Midbrain (tissue), 1 donor: Measurements from ENCODE around the gene ITGA2.
"Not testable (repeated sequence)": the region's sequence is repeated elsewhere in the genome, so short reads cannot be mapped to it uniquely, and the experiment has no call there.

Experiments used
- DNase-seq: peaks from one replicate; lab custom pipeline; 2025; lab: John Stamatoyannopoulos, UW

Gene ITGA2

DNA sequence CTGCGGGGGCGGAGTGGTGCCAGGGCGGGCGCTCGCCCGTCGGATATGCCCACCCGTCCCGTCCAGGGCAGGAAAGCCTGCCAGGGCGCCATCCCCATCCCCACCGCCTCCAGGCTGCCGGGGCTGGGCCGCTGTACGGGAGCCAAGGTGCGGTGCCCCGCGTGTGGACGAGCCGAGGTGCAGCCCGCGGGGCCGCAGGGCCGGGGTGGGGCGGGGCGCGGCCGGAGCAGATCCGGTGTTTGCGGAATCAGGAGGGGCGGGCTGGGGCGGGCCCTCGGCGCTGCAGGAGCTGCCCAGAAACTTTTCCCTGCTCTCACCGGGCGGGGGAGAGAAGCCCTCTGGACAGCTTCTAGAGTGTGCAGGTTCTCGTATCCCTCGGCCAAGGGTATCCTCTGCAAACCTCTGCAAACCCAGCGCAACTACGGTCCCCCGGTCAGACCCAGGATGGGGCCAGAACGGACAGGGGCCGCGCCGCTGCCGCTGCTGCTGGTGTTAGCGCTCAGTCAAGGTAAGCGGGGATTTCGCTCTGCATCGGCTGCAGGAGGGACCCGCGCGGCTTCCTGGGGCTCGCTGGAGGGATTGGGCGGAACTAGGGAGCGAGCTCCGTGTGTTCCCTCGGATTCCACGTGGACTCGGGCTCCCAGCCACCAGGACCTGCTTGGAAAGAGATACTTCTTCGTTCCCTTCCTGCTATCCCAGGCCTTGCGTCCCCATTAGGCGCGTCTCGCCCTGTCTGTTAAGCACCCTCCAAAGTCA, at the start of gene ITGA2:
Gene ITGA2, plus strand, starts transcription at position 328 of the 756 bp plus-strand sequence. Its CDS starts 117 bp downstream, at position 445.
- no peak for DNase-seq

DNA sequence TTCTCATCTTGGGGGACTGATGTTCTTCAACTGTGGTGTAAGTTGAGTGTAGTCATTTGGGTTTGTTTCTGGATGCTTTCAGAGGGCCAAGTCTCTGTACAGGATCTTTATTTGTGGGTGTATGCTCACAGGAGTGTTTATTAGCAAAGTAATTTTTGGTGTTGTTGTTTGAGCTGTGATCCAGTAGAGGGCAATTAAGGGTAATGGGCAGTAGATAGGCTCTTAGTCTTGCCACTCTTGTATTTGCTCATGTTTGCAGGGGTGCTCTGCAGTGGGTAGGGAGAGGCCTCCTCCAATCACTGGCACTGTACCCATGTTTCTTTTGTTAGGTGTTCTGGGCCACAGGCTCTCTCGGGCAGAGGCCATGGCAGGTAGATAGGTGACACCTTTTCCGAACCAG, 45.9 kb upstream of the ITGA2 start:
- DNase-seq: no peak

DNA sequence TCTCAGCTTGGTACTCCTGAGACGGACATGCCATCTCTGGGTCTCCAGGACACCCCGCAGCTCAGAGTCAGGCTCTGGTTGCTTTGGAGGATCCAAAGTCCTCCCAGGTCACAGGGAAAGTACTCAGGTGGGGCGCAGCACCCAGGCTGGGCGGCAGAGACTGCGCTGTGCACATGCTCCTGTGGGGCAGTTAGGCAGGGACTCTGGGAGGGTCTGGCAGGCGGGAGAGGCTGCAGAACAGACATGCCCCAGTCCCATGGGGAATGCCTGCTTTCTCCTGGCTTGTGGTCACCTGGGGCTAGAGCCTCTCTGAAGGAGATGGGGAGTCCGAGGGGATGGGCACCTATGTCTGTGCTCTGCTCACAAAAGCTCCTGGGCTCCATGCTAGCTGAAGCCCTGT, 45.3 kb upstream of the ITGA2 start:
- DNase-seq: no peak

DNA sequence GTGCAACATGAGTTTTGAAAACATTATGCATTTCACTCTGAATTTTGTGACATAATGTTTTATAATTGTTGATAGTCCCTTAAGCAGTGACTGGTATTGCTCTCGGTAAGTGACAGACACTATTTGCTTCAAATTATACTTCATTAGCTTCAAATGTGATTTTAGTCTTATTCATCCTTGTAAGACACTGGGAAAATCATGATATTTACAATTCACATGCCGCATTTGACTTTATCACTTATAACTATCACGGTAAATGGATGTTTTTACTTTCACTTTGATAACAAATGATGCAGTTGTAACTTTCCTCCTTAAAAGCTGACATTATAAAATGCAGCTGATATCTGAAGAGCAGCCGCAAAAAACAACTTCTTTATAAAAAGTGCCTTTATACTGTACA, 44.1 kb upstream of the ITGA2 start:
- DNase-seq: no peak

DNA sequence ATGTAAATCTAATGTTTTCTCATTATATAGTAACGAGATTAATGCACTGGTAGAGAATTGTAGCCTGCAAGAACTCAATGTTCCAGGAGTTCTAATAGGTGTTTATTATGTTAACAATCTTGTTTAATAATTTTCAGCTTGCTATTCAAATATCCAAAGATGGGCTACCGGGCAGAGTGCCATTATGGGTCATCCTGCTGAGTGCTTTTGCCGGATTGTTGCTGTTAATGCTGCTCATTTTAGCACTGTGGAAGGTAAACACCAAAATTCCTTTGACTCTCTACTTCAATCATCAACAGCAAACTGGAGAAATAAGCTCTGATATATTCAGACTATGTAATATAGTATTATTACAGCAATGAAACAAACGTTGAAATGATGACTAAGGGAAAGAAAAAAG, 41.9 kb upstream of the ITGA2 start:
- no peak for DNase-seq

DNA sequence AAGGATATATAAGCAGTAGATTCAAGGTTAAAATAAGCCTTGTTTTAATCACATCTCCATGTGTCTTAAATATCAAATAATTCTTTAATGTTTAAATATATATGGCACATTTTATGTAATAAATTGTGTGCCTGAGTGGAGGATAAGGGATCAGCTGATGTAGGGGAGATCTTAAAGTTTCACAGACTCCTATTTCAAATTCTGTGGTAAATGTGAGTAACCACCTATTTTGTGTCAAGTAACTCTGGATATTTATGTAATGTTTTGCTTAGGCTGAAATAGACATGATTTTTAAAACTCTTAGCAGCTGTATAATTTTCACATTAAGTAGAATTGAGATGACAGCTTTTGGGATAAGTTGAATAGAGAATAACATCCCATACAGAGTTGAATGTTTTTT, 41.3 kb upstream of the ITGA2 start:
- no peak for DNase-seq

DNA sequence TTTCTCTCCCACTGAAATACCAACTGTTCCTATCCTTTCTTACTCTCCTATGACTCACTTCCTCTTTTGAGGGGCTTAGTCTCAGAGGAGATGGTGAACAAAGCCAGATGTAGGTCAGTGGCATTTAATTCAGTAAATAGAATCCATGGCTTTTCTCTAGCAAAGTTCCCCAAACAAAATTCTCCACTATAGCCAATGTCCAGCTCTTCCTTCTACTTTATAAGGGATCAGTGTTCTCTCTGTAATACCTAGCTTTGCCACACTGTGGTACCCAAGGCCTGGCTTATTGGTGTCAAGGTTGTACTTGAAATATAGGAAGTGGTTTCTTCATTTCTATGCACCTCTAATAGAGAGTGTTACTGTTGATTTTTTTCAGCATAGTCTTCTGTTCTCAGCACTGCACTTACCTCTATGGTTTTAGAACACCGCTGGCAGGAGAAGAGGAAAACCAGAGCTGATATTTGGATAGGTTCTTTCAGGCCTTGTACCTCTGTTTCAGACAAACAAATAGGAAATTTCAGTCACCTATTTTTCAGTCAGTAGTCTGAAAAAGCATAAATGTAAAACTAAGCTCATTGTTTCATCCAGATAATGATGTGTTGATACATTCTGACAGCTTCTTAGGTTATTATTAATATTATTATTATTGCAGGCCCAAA, 40.6 kb upstream of the ITGA2 start:
- DNase-seq: peak; percentile 77

DNA sequence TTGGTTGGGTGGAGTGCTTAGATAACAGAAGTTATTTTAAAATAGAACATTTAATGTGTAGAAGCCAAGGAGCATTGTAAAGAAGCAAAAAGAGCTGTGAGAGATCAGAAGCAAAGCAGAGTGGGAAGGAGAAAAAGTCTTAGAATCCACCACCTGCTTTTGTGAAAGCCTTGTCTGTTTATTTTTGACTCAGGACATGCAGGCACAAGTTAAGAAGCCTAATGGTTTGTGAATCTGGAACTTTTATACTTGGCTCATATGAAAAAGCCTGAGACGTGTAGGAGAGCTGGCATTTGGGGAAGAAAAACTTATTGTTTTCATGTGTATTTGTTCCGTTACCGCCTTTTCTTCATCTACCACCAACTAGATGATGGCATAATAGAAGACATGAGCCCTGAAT, 38.5 kb upstream of the ITGA2 start:
- DNase-seq: no peak

DNA sequence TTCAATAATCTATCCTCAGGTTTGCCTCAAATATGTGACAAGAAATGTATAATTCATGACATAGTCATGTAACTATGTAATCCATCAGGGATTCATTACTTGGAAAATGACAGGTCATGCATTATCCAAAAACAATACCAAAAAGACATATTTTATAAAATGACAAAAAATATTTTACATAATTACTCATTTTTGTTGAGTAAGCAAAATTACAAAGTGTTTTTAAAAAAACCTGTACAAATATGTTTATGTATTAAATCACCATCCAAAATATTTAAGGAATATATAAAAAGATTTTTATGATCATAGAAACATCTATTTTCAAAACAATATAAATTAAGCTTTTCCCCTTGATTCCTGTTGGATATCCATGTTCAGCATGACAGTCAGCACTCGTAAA, 36.7 kb upstream of the ITGA2 start:
- DNase-seq: no peak

DNA sequence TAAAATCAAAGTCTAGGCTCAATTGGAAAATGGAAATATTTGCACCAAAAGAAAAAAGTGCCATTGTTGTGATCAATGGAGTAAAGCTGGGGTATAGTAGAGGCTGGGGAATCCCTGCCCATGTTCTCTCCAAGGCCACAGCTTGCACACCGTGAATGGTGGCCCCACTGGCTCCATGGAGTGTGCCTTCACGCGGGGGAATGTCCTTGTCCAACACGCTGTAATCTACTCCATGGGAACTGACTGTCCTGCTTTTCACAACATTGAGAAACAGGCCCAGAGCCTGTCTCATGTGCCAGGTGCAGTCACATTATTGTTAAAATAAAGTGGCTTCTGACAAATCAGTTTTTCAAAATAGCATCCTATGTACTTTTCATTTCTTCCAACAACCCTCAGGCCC, 33.1 kb upstream of the ITGA2 start:
- DNase-seq: no peak

DNA sequence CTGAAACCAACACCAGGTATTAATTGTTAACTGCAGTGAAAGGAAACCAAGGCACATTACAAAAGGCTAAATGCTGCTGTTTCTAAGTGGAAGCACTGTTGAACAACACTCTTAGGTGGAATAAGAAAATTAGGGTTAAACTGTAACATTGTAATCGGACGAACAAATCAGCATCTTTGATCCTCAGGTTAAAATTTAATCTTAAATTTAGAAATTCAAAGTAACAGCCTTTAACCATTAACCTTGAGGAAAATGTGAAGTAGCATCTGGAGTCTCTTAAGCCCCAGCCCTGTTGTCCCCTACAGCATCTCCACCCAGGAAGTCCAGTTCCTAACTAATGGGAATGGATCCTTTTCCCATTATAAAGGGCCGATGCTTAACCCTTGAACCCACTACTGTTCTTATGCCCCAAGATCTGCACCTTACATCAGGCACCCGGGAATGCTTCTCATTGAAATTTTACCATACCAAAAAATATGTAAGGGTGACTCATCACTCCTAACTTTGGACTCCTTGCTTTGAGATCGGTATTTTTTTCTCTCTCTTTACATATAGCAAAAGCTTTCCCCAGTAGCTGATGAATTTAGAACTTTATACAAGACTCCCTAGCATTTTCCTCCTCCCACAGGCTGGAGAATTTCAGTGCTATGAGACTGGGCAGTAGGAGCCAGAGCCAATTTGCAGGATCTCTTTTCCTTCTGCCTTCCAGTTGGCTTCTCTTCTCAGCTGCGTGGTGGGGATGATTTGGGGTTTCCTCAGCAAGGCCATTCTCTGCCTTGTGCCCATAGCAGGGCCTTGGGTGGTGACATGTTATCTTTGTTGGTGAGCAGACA, 32.0 kb upstream of the ITGA2 start:
- DNase-seq: no peak

DNA sequence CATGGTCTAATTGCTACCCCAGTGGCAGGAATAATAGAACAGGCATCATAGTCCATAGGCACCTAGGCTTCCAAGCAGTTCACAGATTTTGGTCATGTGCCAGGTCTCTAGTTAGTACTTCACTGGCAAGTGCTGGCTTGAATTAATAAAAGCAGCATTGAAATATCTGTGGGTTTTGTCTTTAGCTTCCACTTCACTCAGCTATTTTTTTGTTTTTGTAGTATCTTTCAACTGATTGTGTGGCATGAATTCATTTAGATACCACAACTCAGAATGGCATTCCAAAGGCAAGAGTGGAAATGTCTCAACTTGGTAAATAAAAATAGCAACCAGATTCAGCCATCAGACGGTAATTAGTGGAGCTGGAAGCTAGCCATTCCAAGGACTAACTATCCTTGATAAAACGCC, 27.9 kb upstream of the ITGA2 start:
- no peak for DNase-seq

DNA sequence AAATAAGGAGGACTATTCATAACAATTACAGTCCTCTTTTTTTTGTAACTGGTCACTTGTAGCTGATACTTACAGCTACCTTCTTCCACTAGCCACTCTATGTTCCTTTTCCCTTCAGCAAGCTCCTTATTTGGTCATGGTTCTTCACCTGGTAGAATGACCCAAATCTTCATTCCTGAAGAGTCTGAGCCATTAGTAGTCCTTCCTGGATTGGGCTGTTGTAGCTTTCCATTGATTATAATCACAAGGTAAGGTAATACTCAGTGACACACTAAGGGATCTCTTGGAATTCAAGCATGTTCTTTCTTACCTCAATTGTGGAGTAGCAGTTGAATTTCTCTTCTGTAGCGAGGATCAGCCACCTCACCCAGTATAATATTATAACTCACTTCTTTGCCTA, 25.5 kb upstream of the ITGA2 start:
- DNase-seq: no peak

DNA sequence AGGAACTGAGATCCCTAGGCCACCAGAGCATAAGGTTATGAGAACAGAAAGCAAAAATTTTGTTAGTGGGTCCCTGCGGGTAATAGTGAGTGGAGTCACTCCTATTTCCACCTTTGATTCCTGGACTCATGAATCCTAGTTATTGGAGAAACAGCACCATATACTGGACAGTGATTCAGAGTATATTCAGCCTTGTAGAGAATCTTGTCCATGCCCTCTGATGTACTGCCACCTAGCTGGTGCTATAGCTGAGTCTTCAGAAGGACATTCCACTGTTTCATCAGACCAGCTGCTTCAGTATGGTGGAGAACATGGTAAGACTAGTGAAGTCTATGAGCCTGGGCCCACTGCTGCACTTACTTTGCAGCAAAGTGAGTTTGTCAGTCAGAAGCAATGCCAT, 25.0 kb upstream of the ITGA2 start:
- no peak for DNase-seq

DNA sequence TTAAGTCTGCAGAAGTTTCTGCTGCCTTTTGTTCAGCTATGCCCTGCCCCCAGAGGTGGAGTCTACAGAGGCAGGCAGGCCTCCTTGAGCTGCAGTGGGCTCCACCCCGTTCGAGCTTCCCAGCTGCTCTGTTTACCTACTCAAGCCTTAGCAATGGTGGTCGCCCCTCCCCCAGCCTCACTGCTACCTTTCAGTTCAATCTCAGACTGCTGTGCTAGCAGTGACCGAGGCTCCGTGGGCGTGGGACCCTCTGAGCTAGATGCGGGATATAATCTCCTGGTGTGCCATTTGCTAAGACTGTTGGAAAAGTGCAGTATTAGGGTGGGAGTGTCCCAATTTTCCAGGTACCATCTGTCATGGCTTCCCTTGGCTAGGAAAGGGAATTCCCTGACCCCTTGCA, 13.0 kb upstream of the ITGA2 start:
- DNase-seq: not testable (repeated sequence)

DNA sequence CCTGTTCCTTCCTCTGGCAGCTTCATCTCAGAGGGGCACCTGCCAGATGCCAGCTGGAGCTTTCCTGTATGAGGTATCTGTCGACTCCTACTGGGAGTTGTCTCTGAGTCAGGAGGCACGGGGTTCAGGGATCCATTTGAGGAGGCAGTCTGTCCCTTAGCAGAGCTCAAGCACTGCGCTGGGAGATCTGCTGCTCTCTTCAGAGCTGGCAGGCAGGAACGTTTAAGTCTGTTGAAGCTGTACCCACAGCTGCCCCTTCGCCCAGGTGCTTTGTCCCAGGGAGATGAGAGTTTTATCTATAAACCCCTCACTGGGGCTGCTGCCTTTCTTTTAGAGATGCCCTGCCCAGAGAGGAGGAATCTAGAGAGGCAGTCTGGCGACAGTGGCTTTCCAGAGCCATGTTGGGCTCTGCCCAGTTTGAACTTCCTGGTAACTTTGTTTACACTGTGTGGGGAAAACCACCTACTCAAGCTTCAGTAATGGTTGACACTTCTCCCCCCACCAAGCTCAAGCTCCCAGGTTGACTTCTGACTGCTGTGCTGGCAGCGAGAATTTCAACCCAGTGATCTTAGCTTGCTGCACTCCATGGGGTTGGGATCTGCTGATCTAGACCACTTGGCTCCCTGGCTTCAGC, 11.8 kb upstream of the ITGA2 start:
- DNase-seq: no peak

DNA sequence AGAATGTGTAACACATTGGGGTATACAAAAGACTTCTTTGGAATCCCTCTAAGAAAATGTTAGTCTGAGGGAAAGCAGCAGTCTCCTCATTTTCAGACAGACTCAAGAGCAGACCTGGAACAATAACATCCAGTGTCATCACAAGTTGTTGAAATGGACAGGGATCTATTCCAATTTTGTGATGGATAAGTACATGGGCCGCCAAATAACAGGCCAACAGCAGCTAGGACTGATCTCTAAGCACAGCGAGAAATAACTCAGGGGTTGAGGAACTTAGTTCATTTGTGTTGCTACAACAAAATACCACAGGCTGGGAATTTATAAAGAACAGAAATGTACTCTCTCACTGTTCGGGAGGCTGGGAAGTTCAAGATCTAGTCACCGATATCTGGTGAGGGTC, 7.6 kb upstream of the ITGA2 start:
- no peak for DNase-seq

DNA sequence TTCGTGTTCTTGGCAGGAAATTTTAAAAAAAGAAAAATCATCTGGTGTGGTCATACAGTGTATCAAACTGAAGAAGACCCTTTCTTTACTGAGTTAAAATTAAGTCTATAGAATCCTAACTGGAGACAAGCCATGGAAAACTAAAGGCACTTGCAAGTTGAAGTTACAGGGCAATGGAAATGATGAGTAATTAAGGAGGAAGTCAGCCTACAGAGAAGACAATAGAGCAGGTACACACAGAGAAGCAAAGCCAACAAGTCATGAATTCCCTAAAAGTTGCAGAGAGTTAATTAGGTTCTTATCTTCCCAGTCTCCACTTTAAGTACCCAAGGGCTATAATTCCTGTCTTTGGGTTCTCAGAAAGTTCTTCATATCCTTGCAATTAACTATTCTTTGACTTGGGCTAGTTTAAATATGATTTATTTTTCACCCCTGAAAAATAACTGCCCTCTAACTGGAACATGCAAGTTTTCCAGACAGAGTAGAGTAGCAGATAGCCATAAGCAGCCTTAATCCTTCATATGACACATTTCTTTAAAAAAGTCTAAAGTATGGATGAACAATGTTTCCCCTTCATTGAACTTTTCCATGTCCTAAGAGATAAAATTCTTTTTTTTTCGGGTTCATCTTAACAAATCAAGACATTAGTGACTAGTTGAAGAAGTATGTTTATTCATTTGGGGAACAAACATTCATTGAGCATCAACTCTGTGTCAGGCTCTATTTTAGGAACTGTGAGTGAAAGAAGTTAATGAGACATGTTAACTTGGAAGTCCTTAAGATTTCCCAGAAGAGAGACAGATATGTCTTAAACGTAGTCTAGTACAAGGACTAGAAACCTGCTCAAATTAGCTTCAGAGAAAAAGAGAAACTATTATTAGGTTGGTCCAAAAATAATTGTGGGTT, 5.2 kb upstream of the ITGA2 start:
- DNase-seq: no peak

DNA sequence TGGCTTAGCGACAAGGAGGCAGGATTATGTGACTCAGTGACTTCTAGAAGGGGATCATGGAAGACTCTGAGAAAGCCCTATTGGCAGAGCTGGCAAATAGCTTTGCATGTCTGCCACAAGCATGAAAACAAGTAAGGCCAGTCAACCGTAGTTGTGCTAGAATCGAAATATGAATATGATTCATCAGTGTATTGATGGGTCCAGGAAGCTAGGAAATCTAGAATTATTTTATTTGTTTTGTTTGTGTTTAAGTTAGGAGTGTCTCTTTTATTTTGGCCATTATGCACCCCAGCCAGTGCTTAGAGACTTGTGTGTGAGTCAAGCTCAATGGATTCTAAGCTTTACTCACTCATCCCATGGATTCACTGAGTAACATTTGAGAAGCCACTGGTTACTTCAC, 3.8 kb upstream of the ITGA2 start:
- no peak for DNase-seq

DNA sequence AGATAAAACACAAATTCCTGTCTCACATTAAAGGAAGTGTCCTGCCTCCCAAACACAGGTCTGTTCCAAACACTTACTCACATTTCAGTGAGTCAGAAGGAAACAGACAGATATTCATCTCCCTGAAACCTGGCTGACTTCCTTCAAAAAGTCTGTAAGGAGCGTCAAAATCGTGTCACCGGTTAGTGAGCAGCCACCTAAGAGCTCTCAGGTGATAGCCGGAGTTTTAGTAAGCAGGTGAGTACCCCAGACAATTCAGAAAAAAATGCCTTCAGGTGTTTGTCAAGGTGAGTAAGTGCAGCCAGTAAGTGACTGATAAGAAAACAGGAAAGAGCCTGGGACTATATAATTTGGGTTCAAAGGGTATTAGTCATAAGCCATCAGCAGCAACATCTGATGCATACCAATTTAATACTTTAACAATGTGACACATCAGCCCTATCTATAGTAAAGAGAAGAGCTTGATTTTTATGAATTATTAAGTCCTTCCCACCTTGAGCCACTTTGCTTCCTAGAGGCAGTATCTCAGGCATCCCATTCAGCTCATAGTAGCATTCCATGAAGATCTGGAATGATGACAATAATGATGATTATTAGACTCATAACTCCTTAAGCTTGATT, 1.3 kb upstream of the ITGA2 start:
- DNase-seq: no peak
